ENCODE data around the gene VWA2. TPM values are rescaled to one million over a fixed set of nuclear protein-coding genes. Genes with fewer than 3 reads are reported as not detected.

Gene VWA2
- total RNA-seq, 1 experiment from 2014 or later, result 1.6 TPM

GRCh38 chr10:114301177-114301576 is 62.1 kb downstream of the VWA2 start:
- Histone ChIP-seq H3K23me2 (ENCODE audit: insufficient read length, low read depth, low read length, poor library complexity, severe bottlenecking) (peaks cover 6% of the 10 kb centered on the region), H3K79me1 (ENCODE audit: insufficient read depth, low read depth, low read length, poor library complexity, severe bottlenecking) (no peaks in the 10 kb centered on the region), H2BK20ac (ENCODE audit: low read depth, low read length, poor library complexity, severe bottlenecking) (no peak overlapping the region), H3T11ph (ENCODE audit: low read length) (no peak overlapping the region), H2AFZ (ENCODE audit: low read length) (no peak overlapping the region), H3K18ac (ENCODE audit: insufficient read length, low read depth, low read length) (no peak overlapping the region), H4K8ac (replicated peaks; ENCODE audit: insufficient read length, low read depth, low read length) (no peak overlapping the region), H3K27me3 (ENCODE audit: insufficient read depth, low read length) (no peaks in the 10 kb centered on the region), H4K20me1 (ENCODE audit: control insufficient read depth, insufficient read depth, insufficient read length) (no peaks in the 10 kb centered on the region), H2BK120ac (ENCODE audit: low read depth, low read length, poor library complexity, severe bottlenecking) (no peak overlapping the region), H2BK5ac (ENCODE audit: insufficient read length, low read length) (no peak overlapping the region), H3K14ac (ENCODE audit: insufficient read depth, low read length) (no peak overlapping the region), H3K9ac (ENCODE audit: extremely low read depth, insufficient read length, low read length) (no peak overlapping the region), H2AK5ac (ENCODE audit: insufficient read length, low read length) (no peak overlapping the region), H4K5ac (ENCODE audit: insufficient read length, low read depth, low read length) (no peak overlapping the region), H3K4me2 (ENCODE audit: insufficient read depth, insufficient read length, low read length) (no peak overlapping the region), H2BK12ac (ENCODE audit: insufficient read length, low read depth, low read length) (no peak overlapping the region), H3K27ac (ENCODE audit: insufficient read length, low read depth, low read length) (no peak overlapping the region), H3K56ac (ENCODE audit: insufficient read length, low read depth, low read length) (no peak overlapping the region), H3K4ac (ENCODE audit: low read depth, low read length) (no peak overlapping the region), H3K4me1 (ENCODE audit: insufficient read depth, low read length) (no peaks in the 10 kb centered on the region; the same call in 1 of the 2 replicates), H3K79me2 (ENCODE audit: insufficient read depth, low read length) (no peaks in the 10 kb centered on the region), H2BK15ac (ENCODE audit: low read depth, low read length) (no peak overlapping the region), H3K23ac (ENCODE audit: insufficient read length, low read depth, low read length) (no peak overlapping the region), H4K91ac (ENCODE audit: insufficient read length, low read depth, low read length) (no peak overlapping the region), H3K9me3 (ENCODE audit: control insufficient read depth, low read depth, low read length) (no peaks in the 10 kb centered on the region)
- peak; percentile 33; the same call in 2 of the 3 replicates for TF ChIP-seq CTCF (conservative IDR thresholded peaks at IDR 0.05)
- WGBS (ENCODE audit: extremely low coverage, insufficient read length, low lambda C conversion rate), result no CpG with 5 or more reads among the region's 9 CpGs
- Mint-ChIP-seq H3K4me3 (no peak overlapping the region), H3K9me3 (peaks cover under 1 to 1% of the 10 kb centered on the region in 2 experiments; a peak in 2 of 5 replicates), H3K4me1 (peaks cover 8% of the 10 kb centered on the region in 2 experiments), H3K36me3 (ENCODE audit: insufficient read depth in 1 of 3, low read depth in 3 of 3) (peaks cover 4 to 12% (median 6%) of the 10 kb centered on the region in 3 experiments; a peak in 6 of 7 replicates), H3K27ac (no peak overlapping the region), H3K27me3 (ENCODE audit: low read depth) (no peaks in the 10 kb centered on the region; the same call in none of the 2 replicates)
- DNase-seq, result peak; percentile 38
